ENCODE data around the gene ENGASE.

- TF ChIP-seq POLR2A (IDR thresholded peaks at IDR 0.05) (no peak), CTCF (IDR thresholded peaks at IDR 0.05) (no peak)
Observed at GRCh38 chr17:79086609-79087427, 12.2 kb downstream of the ENGASE start.

All from Peyer's patch (tissue), 4 donors.